ENCODE data around the gene ATP11C. TPM values are rescaled to one million over a fixed set of nuclear protein-coding genes. Genes with fewer than 3 reads are reported as not detected.
"Not testable (repeated sequence)": the region's sequence is repeated elsewhere in the genome, so short reads cannot be mapped to it uniquely, and the experiment has no call there.

ATP11C gene
- total RNA-seq, result 10 to 100 TPM; 13.1 to 13.3 TPM

DNA sequence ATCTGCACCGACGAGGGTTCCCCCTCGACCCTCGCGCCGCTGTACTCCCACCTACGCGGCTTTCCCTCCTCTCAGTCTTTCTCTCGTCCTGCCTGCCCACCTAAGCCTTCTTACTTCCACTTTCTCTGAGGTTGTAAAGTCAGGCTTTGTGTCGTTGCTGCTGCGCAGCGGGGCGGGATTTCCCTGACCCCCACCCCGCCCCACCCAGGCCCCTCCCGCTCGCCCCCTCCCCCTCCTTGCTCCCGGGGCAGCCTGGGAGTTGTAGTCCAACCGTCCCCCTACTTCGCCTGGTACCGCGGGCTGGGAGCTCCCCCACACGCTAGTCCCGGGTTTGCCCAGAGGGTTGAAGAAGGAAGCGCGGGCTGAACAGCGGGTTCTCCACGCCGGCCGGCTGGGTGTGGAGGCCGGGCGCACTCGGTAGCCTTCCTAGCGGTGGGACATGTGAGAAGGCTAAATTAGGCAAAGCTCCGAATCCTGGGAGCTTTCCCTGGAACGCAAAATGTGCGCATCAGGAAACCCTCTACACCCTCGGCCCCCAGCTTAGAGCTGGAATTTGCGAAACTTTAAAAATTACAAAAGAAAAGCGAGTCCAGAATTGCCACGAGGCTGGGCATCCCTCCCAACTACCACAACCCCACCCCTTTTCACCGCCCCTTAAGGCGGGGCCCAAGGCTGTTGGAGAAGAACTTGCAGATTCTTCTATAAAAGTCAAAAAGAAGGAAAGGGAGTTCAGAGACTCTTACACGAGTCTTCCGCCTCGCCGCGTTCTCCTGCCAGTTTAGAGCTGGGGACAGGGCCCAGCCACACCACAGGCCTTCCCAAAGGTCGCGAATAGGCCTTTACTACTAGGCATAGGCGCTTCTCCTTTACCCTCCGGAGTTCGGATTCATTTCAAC is at the start of gene ATP11C:
TSS of gene ATP11C (minus strand) at position 153 of the 896 bp plus-strand sequence. CDS start 1,011 bp downstream, outside the sequence.
- Mint-ChIP-seq H3K4me1 (peaks cover 17% of the 10 kb centered on the region), H3K27ac (peak within 1 kb of the TSS; percentile 97), H3K36me3 (peaks cover 3% of the 10 kb centered on the region), H3K9me3 (ENCODE audit: low read depth) (no peaks in the 10 kb centered on the region), H3K4me3 (peak within 1 kb of the TSS; percentile 80), H3K27me3 (no peaks in the 10 kb centered on the region)
- ATAC-seq, result peak; percentile 85
- CTCF ChIA-PET, result no interaction called here
- DNase-seq, result peak; percentile 88

DNA sequence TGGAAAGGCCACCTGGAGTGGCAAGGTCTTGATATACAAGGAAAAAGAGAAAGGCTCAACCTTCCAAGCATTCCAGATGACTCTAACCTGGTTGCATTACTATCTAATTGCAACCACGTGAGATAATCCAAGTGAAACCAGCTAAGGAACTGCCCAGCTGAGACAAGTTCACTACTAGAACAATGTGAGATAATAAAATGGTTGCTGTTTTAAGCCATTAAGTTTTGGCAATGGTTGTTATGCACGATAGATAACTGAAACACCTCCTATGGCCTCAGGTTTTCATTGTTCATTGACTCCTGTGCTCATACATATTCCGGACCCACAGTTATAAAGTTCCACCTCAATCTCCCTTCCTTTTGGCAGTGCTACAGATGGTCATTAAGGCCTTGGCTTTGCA is 41.6 kb upstream of the ATP11C start:
- ATAC-seq (no peak), DNase-seq (no peak)
- Mint-ChIP-seq H3K27me3 (peaks cover 17% of the 10 kb centered on the region), H3K27ac (no peak overlapping the region), H3K36me3 (no peaks in the 10 kb centered on the region), H3K4me3 (no peak overlapping the region), H3K9me3 (ENCODE audit: low read depth) (no peaks in the 10 kb centered on the region), H3K4me1 (no peaks in the 10 kb centered on the region)
- CTCF ChIA-PET, result no interaction called here

GRCh38 chrX:139972629-139973624 is 40.1 kb upstream of the ATP11C start:
- Mint-ChIP-seq H3K36me3 (no peaks in the 10 kb centered on the region), H3K27me3 (peaks cover 17% of the 10 kb centered on the region), H3K4me3 (no peak overlapping the region), H3K4me1 (no peaks in the 10 kb centered on the region), H3K9me3 (ENCODE audit: low read depth) (no peaks in the 10 kb centered on the region), H3K27ac (no peak overlapping the region)
- DNase-seq, result no peak
- CTCF ChIA-PET, result no interaction called here
- ATAC-seq, result no peak

GRCh38 chrX:139972113-139972512 is 39.3 kb upstream of the ATP11C start:
- no peak for DNase-seq
- no peak overlapping the region for H3K4me3 Mint-ChIP-seq
- H3K36me3 Mint-ChIP-seq, result no peaks in the 10 kb centered on the region
- H3K4me1 Mint-ChIP-seq, result no peaks in the 10 kb centered on the region
- no peak overlapping the region for H3K27ac Mint-ChIP-seq
- H3K9me3 Mint-ChIP-seq (ENCODE audit: low read depth), result no peaks in the 10 kb centered on the region
- no peak for ATAC-seq
- H3K27me3 Mint-ChIP-seq, result peaks cover 17% of the 10 kb centered on the region
- CTCF ChIA-PET, result no interaction called here

- H3K9me3 Mint-ChIP-seq (ENCODE audit: low read depth), result no peaks in the 10 kb centered on the region
- no peak overlapping the region for H3K27ac Mint-ChIP-seq
- DNase-seq (no peak), ATAC-seq (no peak)
- H3K36me3 Mint-ChIP-seq, result no peaks in the 10 kb centered on the region
- peaks cover 17% of the 10 kb centered on the region for H3K27me3 Mint-ChIP-seq
- no peak overlapping the region for H3K4me3 Mint-ChIP-seq
- no peaks in the 10 kb centered on the region for H3K4me1 Mint-ChIP-seq
- CTCF ChIA-PET, result no interaction called here
Observed at GRCh38 chrX:139971394-139971749, 38.5 kb upstream of the ATP11C start.

DNA sequence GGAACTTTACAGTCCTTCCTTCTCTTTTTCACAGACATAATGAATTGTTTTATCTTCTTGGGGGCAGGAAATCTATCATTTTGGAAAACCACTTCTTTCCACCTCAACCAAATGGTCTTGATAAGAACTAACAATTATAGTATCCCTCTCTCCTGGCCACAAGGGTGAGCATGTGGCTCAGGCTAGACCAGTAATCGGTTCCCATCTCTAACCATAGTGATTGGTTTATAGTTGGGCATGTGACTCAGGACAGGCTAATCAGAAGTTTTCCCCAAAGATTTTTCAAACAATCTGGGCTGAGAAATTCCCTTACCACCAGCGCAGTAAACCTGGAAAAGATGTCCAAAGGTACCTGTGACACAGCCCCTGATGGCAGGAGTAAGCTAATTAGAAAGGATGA is 36.4 kb upstream of the ATP11C start:
- no peak overlapping the region for H3K4me3 Mint-ChIP-seq
- H3K9me3 Mint-ChIP-seq (ENCODE audit: low read depth), result no peaks in the 10 kb centered on the region
- ATAC-seq (no peak), DNase-seq (no peak)
- no peaks in the 10 kb centered on the region for H3K36me3 Mint-ChIP-seq
- H3K27ac Mint-ChIP-seq, result no peak overlapping the region
- peaks cover 17% of the 10 kb centered on the region for H3K27me3 Mint-ChIP-seq
- no peaks in the 10 kb centered on the region for H3K4me1 Mint-ChIP-seq
- CTCF ChIA-PET, result no interaction called here

DNA sequence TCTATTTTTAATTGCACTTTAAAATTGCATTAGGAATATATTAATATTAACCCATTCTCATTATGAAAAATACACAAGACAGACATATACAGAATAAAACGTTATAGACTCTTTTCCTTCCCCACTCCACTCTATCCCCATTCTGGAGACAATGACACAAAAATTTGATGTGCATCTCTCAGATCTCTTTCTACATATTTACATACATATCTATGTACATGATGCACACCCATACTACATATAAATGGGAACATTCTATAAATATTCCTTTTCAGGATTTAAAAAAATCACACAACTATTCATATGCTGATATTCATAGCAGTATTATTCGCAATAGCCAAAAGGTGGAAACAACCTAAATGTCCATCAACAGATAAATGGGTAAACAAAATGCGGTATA is 34.9 kb upstream of the ATP11C start:
- H3K27ac Mint-ChIP-seq, result no peak overlapping the region
- no peak overlapping the region for H3K4me3 Mint-ChIP-seq
- H3K27me3 Mint-ChIP-seq, result peaks cover 17% of the 10 kb centered on the region
- DNase-seq (no peak), ATAC-seq (no peak)
- H3K9me3 Mint-ChIP-seq (ENCODE audit: low read depth), result no peaks in the 10 kb centered on the region
- CTCF ChIA-PET, result no interaction called here
- H3K4me1 Mint-ChIP-seq, result no peaks in the 10 kb centered on the region
- H3K36me3 Mint-ChIP-seq, result no peaks in the 10 kb centered on the region

DNA sequence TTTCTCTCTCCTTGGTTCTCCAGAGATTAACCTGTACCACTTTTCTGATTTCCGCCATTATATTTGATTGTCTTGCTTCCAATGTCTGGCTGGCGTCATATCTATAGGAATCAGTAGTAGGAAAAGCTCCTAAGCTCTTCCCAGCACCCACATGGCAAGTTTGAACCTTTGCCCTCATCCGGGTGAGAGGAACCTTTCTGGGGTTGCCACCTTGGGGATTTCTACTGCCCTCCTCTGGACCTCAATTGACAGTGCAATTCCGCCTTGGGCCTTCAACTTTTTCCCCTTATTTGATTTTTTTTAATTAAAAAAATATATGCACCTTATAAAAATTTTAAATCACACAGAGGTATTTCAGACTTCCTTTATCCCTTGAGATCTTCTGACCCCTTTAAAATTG is 34.4 kb upstream of the ATP11C start:
- peaks cover 17% of the 10 kb centered on the region for H3K27me3 Mint-ChIP-seq
- no peak overlapping the region for H3K4me3 Mint-ChIP-seq
- ATAC-seq, result no peak
- no peaks in the 10 kb centered on the region for H3K9me3 Mint-ChIP-seq (ENCODE audit: low read depth)
- H3K36me3 Mint-ChIP-seq, result no peaks in the 10 kb centered on the region
- H3K4me1 Mint-ChIP-seq, result no peaks in the 10 kb centered on the region
- H3K27ac Mint-ChIP-seq, result no peak overlapping the region
- no peak for DNase-seq
- CTCF ChIA-PET, result no interaction called here

- not testable (repeated sequence) for H3K4me3 Mint-ChIP-seq; H3K4me1 Mint-ChIP-seq; H3K36me3 Mint-ChIP-seq; ATAC-seq; H3K9me3 Mint-ChIP-seq (ENCODE audit: low read depth); H3K27ac Mint-ChIP-seq; DNase-seq
- H3K27me3 Mint-ChIP-seq, result peaks cover 15% of the 10 kb centered on the region
- CTCF ChIA-PET, result interaction anchor here (1.0 kb wide), 1 partner anchor 11 kb away, joined by 3 read pairs; no protein-coding TSS in a partner anchor
Observed at GRCh38 chrX:139966159-139966558, 33.3 kb upstream of the ATP11C start.

DNA sequence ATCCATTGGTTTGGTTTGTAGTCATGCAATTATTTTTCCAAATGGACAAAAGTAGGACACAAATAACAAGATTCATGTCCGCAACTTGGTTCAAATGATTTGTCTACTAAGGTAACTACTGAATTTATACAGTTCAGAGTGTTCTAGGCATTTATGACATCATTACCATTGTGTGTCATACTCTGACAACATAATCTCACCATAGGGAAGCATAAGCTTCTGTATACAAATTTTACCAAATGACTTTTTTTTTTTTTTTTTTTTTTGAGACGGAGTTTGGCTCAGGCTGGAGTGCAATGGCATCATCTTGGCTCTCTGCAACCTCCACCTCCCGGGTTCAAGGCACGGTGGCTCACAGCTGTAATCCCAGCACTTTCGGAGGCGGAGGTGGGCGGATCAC is 32.6 kb upstream of the ATP11C start, which contains the start of gene CXorf66:
TSS of gene CXorf66 (minus strand) at position 101 of the 400 bp plus-strand sequence. CDS start at position 76, 25 bp downstream.
- no peak for DNase-seq

DNA sequence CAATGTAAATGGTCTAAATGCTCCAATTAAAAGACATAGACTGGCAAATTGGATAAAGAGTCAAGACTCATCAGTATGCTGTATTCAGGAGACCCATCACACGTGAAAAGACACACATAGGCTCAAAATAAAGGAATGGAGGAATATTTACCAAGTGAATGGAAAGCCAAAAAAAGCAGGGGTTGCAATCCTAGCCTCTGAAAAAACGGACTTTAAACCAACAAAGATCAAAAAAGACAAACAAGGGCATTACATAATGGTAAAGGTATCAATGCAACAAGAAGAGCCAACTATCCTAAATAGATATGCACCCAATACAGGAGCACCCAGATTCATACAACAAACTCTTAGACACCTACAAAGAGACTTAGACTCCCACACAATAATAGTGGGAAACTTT is 28.2 kb upstream of the ATP11C start:
- H3K9me3 Mint-ChIP-seq (ENCODE audit: low read depth); H3K4me3 Mint-ChIP-seq; H3K27me3 Mint-ChIP-seq; CTCF ChIA-PET; H3K4me1 Mint-ChIP-seq; DNase-seq; ATAC-seq; H3K27ac Mint-ChIP-seq; H3K36me3 Mint-ChIP-seq: not testable (repeated sequence)

More for the DNA sequence above, 32.6 kb upstream of the ATP11C start, which contains the start of gene CXorf66:
- no peak for ATAC-seq
- Mint-ChIP-seq H3K27ac (no peak within 1 kb of the TSS), H3K9me3 (ENCODE audit: low read depth) (no peaks in the 10 kb centered on the region), H3K36me3 (no peaks in the 10 kb centered on the region), H3K4me1 (no peaks in the 10 kb centered on the region), H3K4me3 (no peak within 1 kb of the TSS), H3K27me3 (peaks cover 13% of the 10 kb centered on the region)
- CTCF ChIA-PET, result interaction anchor here (0.6 kb wide), 1 partner anchor 30 kb away, joined by 3 read pairs; no protein-coding TSS in a partner anchor

DNA sequence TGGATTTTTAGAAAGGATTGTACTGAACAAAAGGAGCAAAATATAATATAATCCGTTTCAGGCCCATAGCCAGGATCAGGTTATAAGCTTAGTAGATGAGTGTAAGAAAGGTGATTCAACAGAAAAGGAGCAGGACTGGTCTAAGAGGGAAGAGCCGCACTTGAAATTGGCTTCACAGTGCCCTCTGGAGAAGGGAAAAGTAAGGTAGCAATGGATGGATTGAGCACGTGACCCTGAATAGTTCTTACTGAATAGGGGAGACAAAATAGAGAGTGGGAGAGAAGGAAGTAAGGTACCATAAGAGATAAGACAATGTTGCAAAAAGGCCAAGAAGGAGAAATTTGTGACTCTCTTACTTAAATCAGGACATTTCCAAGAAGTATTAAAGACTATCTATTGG is 16.9 kb upstream of the ATP11C start:
- Mint-ChIP-seq H3K4me1 (no peaks in the 10 kb centered on the region), H3K4me3 (no peak overlapping the region), H3K9me3 (ENCODE audit: low read depth) (no peaks in the 10 kb centered on the region), H3K27ac (no peak overlapping the region), H3K36me3 (no peaks in the 10 kb centered on the region), H3K27me3 (no peaks in the 10 kb centered on the region)
- ATAC-seq (no peak), DNase-seq (no peak)
- CTCF ChIA-PET, result no interaction called here

DNA sequence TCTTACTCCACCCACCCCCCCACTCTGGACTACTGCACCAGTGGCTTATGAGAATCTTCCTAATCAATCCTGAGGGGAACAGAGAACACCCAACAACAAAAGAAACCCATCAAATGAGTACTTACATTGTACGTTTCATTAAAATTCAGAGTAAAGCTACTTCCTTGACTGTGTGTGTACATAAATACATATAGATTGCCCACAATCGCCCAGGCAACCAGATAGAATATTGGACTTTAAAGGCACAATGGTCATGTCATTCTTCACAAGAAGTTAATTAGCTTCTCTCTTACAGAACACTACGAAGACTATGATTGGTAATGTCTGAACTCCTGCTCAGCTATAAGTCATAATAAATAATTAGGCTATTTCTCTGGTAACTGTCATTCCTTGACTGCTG is 12.2 kb upstream of the ATP11C start:
- ATAC-seq, result no peak
- Mint-ChIP-seq H3K27ac (no peak overlapping the region), H3K27me3 (peaks cover 4% of the 10 kb centered on the region), H3K4me3 (no peak overlapping the region), H3K4me1 (no peaks in the 10 kb centered on the region), H3K36me3 (no peaks in the 10 kb centered on the region), H3K9me3 (ENCODE audit: low read depth) (no peaks in the 10 kb centered on the region)
- no peak for DNase-seq
- CTCF ChIA-PET, result no interaction called here
